Measurements from ENCODE around the gene TMED8.

TMED8 gene

DNA sequence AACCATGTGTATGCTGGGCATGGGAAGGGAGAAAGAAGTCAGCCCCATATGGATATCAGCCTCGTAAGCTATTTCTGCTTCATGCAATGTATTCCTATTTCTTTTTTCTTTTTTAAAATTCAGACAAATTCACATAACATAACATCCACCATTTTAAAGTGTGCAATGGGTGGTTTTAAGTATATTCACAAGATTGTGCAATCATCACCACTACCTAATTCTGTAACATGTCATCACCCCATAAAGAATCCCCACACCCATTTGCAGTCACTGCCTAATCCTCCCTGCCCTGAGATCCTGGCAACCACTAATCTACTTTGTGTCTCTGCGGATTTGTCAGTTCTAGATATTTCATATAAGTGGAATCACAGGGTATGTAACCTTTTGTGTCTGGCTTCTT lies 65.7 kb downstream of the TMED8 start:
- intact Hi-C loops (cut with DNase I; ENCODE audit: low total_unique reads): loop anchor here (10.0 kb wide), 1 partner anchor 156 kb away; no protein-coding TSS in a partner anchor
- H3K27ac ChIP-seq: no peak overlapping the region

DNA sequence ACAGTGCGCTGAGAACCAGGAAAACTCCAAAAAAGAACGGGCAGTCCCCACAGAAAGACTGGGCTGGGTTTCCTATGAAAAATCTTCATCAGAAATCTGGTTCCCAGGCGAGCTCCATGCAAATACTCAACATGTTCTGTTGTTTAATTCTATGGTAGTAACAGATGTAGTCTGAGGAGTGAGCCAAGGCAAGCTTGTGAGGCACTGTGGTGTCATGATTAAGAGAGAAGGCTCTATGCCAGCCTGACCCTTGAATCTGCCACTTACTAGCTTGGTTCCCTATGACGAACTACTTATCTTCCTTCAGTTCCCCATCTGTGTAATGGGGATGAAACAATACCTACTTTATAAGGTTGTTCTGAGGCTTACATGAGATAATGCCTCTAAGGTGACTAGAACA lies 66.9 kb downstream of the TMED8 start:
- no peaks in the 10 kb centered on the region for H3K27me3 ChIP-seq
- no peak overlapping the region for H3K27ac ChIP-seq
- no peak overlapping the region for H3K4me3 ChIP-seq
- H3K36me3 ChIP-seq: peaks cover 0 to 10% (median 8%) of the 10 kb centered on the region in 3 donors
- TF ChIP-seq, protein P1, sequence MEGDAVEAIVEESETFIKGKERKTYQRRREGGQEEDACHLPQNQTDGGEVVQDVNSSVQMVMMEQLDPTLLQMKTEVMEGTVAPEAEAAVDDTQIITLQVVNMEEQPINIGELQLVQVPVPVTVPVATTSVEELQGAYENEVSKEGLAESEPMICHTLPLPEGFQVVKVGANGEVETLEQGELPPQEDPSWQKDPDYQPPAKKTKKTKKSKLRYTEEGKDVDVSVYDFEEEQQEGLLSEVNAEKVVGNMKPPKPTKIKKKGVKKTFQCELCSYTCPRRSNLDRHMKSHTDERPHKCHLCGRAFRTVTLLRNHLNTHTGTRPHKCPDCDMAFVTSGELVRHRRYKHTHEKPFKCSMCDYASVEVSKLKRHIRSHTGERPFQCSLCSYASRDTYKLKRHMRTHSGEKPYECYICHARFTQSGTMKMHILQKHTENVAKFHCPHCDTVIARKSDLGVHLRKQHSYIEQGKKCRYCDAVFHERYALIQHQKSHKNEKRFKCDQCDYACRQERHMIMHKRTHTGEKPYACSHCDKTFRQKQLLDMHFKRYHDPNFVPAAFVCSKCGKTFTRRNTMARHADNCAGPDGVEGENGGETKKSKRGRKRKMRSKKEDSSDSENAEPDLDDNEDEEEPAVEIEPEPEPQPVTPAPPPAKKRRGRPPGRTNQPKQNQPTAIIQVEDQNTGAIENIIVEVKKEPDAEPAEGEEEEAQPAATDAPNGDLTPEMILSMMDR (IDR thresholded peaks at IDR 0.05): no peak
- no peak for DNase-seq
- intact Hi-C loops (cut with DNase I; ENCODE audit: low total_unique reads): loop anchor here (10.0 kb wide), 1 partner anchor 155 kb away; no protein-coding TSS in a partner anchor
- H3K9me3 ChIP-seq: no peaks in the 10 kb centered on the region
- peaks cover 0 to 34% (median 20%) of the 10 kb centered on the region in 4 donors for H3K4me1 ChIP-seq

More for the DNA sequence above, 65.7 kb downstream of the TMED8 start:
- Histone ChIP-seq H3K36me3 (no peaks in the 10 kb centered on the region), H3K4me3 (no peak overlapping the region), H3K27me3 (no peaks in the 10 kb centered on the region), H3K4me1 (peaks cover 0 to 33% (median 18%) of the 10 kb centered on the region in 4 donors), H3K9me3 (no peaks in the 10 kb centered on the region)
- TF ChIP-seq, protein P1 (IDR thresholded peaks at IDR 0.05): no peak
- no peak for DNase-seq

DNA sequence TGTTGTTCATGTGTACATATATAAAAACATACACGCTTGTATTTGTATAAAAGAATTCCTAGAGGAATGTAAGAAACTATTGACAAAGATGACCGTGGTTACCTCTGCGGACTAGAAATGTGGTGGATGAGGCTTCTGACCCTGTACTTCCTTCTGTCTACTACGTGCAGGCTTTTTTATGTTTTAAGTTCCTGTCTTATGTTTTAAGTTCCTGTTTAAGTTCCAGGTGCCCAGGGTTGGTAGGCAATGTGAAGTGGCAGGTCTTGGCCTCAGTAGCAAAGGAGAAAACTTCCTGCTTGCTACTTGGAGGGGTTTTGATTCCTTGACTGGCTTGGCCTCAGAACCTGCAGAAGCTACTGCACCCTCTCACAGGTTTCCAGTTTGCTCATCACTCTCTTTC lies 67.8 kb downstream of the TMED8 start:
- TF ChIP-seq, protein P1 (IDR thresholded peaks at IDR 0.05): no peak
- H3K4me3 ChIP-seq: no peak overlapping the region

DNA sequence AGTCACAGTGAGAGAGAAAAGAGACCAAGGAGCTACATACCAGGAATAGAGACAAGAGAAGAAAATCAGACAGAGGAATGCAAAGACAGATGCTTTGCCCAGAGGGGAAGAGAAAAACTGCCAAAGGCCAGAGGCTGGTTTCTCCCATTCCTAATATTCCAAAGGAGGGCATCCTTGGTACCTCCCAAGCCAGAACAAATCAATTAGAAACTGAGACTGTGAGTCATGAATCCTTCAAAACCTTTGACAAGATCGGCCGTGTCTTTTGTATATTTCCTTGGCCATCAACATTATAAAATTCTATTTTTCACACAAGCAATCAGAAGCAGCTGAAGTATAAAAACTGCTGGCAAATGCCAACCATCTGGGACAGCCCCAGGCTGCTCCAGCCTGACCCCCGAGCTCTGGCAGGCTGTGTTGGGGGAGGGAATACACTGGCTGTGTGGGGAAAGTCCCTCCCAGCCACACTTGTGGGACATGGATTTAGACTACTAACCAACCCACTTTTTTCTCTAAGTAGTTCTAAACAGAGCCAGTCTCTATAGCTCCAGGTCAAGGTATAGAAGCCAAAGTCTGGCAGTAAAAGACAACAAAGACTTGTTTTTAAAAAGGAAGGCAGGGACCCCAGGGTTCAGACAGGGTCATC lies 69.9 kb downstream of the TMED8 start:
- Histone ChIP-seq H3K27ac (peak overlapping the region; percentile 30 to 47), H3K36me3 (peaks cover 0 to 25% (median 23%) of the 10 kb centered on the region in 3 donors), H3K4me3 (no peak overlapping the region), H3K9me3 (no peaks in the 10 kb centered on the region), H3K4me1 (peaks cover 0 to 32% (median 21%) of the 10 kb centered on the region in 4 donors), H3K27me3 (no peaks in the 10 kb centered on the region)
- intact Hi-C loops (cut with DNase I; ENCODE audit: low total_unique reads): no loop called here
- DNase-seq: no peak
- TF ChIP-seq, protein P1 (IDR thresholded peaks at IDR 0.05): no peak

More for the DNA sequence above, 67.8 kb downstream of the TMED8 start:
- Histone ChIP-seq H3K36me3 (peaks cover 0 to 14% (median 10%) of the 10 kb centered on the region in 3 donors), H3K9me3 (no peaks in the 10 kb centered on the region), H3K27me3 (no peaks in the 10 kb centered on the region), H3K4me1 (peaks cover 0 to 29% (median 20%) of the 10 kb centered on the region in 4 donors), H3K27ac (no peak overlapping the region)
- intact Hi-C loops (cut with DNase I; ENCODE audit: low total_unique reads): no loop called here
- no peak for DNase-seq

DNA sequence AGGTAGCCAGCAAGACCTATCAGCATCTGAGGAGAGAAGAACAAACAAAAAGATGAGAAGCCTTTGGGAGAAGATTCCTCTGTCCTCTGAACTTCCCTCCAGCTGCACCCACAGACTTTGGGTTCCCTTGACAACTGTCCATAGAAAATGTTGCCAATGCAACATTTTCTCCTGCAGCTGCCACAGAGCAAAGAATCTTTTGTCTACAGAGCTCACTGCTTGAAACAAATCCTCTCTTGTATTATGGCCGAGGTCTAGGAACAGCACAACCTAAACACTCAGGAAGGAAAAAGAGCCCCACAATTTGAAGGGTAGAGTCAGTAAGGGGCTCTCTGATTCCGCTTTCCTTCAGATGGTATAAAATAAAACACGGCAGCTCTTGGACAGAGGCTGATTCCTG lies 70.5 kb downstream of the TMED8 start:
- no peaks in the 10 kb centered on the region for H3K9me3 ChIP-seq
- no peaks in the 10 kb centered on the region for H3K27me3 ChIP-seq
- peaks cover 0 to 34% (median 22%) of the 10 kb centered on the region in 4 donors for H3K4me1 ChIP-seq
- peaks cover 0 to 31% (median 23%) of the 10 kb centered on the region in 3 donors for H3K36me3 ChIP-seq
- peak overlapping the region; percentile 30 to 47 for H3K27ac ChIP-seq
- TF ChIP-seq, protein P1 (IDR thresholded peaks at IDR 0.05): no peak
- DNase-seq: no peak
- no peak overlapping the region for H3K4me3 ChIP-seq
- intact Hi-C loops (cut with DNase I; ENCODE audit: low total_unique reads): no loop called here
